MCF 10A (cell line): ENCODE measurements around the gene ANAPC5. TPM values are rescaled to one million over a fixed set of nuclear protein-coding genes. Genes with fewer than 3 reads are reported as not detected.
"Not testable (repeated sequence)": the region's sequence is repeated elsewhere in the genome, so short reads cannot be mapped to it uniquely, and the experiment has no call there.

Experiments
- BruUV-seq: library from RNA; stranded (reverse); fragments of 400-500 nt; replicated peaks from 2 replicates; lab custom pipeline; 2021; lab: Mats Ljungman, UMichigan
- CTCF ChIA-PET: fragments of 300-600 bp; sonication (Branson Sonifier 250); formaldehyde crosslinking; extraction: SDS; loops from one replicate; lab custom pipeline; 2021; ENCODE audit warnings: antibody characterized with exemption, inconsistent platforms; lab: Yijun Ruan, JAX
- POLR2A ChIA-PET: fragments of 300-600, 350-650 bp; sonication (Branson Sonifier 250); formaldehyde crosslinking; extraction: SDS; loops from one replicate; lab custom pipeline; 2020; ENCODE audit warnings: antibody characterized with exemption, inconsistent platforms; lab: Yijun Ruan, JAX
- DNase-seq: peaks from one replicate; pipeline ENCODE4 v3.0.0-alpha.2; 2018; ENCODE audit not compliant: unreplicated experiment
- H3K27ac Mint-ChIP-seq: one replicate; pipeline ENCODE4 v1.8.0; 2022; ENCODE audit warnings: mild to moderate bottlenecking, low read depth, mixed read lengths; ENCODE audit not compliant: unreplicated experiment
- H3K27me3 Mint-ChIP-seq: one replicate; pipeline ENCODE4 v1.8.0; 2022; ENCODE audit warnings: mixed read lengths; ENCODE audit not compliant: insufficient read depth, unreplicated experiment
- H3K36me3 Mint-ChIP-seq: one replicate; pipeline ENCODE4 v1.8.0; 2022; ENCODE audit warnings: mild to moderate bottlenecking, moderate library complexity, mixed read lengths; ENCODE audit not compliant: insufficient read depth, unreplicated experiment
- H3K4me1 Mint-ChIP-seq: one replicate; pipeline ENCODE4 v1.8.0; 2022; ENCODE audit warnings: mixed read lengths; ENCODE audit not compliant: insufficient read depth, unreplicated experiment
- H3K4me3 Mint-ChIP-seq: one replicate; pipeline ENCODE4 v1.8.0; 2022; ENCODE audit warnings: mild to moderate bottlenecking, moderate library complexity, mixed read lengths; ENCODE audit not compliant: unreplicated experiment
- H3K9me3 Mint-ChIP-seq: one replicate; pipeline ENCODE4 v1.8.0; 2022; ENCODE audit warnings: mixed read lengths; ENCODE audit not compliant: unreplicated experiment
- intact Hi-C: fragments of 100-400 bp; cut with micrococcal nuclease; formaldehyde crosslinking; loops from 2 replicates; pipeline ENCODE4 v1.14.1; 2022
- total RNA-seq: library from RNA; stranded (reverse); gene quantifications from 2 replicates; pipeline ENCODE4 v1.2.3, GENCODE V29; 2022
- TF ChIP-seq, protein P1 (sequence below): fragments of 200-600 bp; IDR thresholded peaks from one replicate; pipeline ENCODE4 v1.8.0; 2022; ENCODE audit warnings: antibody characterized with exemption, mild to moderate bottlenecking; ENCODE audit not compliant: unreplicated experiment

ANAPC5 gene
- total RNA-seq, 1 experiment from 2014 or later, result 95.6 TPM

DNA sequence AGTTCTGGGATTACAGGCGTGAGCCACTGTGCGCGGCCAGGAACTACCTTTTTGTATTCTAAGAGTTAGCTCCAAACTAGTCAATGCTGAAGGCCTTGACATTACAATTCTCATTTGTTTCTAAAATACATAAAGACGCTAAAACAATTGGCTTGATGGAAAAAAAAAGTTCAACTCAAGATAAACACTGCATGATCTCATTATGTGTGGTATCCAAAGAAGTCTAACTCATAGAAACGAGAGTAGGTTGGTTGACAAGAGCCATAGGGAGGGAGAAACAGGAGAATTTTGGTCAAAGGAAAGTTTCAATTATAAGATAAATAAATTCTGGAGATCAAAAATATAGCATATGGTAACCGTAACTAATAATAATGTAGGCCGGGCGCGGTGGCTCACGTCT is 27.7 kb upstream of the ANAPC5 start:
- no peak for DNase-seq
- H3K27ac Mint-ChIP-seq, result no peak overlapping the region
- H3K27me3 Mint-ChIP-seq, result no peaks in the 10 kb centered on the region
- H3K9me3 Mint-ChIP-seq, result no peaks in the 10 kb centered on the region
- no peaks in the 10 kb centered on the region for H3K4me1 Mint-ChIP-seq
- POLR2A ChIA-PET, result no interaction called here
- H3K36me3 Mint-ChIP-seq, result no peaks in the 10 kb centered on the region
- intact Hi-C loops, result no loop called here
- no TSS peak for BruUV-seq
- TF ChIP-seq, protein P1, sequence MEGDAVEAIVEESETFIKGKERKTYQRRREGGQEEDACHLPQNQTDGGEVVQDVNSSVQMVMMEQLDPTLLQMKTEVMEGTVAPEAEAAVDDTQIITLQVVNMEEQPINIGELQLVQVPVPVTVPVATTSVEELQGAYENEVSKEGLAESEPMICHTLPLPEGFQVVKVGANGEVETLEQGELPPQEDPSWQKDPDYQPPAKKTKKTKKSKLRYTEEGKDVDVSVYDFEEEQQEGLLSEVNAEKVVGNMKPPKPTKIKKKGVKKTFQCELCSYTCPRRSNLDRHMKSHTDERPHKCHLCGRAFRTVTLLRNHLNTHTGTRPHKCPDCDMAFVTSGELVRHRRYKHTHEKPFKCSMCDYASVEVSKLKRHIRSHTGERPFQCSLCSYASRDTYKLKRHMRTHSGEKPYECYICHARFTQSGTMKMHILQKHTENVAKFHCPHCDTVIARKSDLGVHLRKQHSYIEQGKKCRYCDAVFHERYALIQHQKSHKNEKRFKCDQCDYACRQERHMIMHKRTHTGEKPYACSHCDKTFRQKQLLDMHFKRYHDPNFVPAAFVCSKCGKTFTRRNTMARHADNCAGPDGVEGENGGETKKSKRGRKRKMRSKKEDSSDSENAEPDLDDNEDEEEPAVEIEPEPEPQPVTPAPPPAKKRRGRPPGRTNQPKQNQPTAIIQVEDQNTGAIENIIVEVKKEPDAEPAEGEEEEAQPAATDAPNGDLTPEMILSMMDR, result no peak
- CTCF ChIA-PET, result no interaction called here
- H3K4me3 Mint-ChIP-seq, result no peak overlapping the region

- no peak overlapping the region for H3K27ac Mint-ChIP-seq
- no peaks in the 10 kb centered on the region for H3K4me1 Mint-ChIP-seq
- ChIA-PET CTCF (no interaction called here), POLR2A (no interaction called here)
- DNase-seq, result no peak
- no TSS peak for BruUV-seq
- intact Hi-C loops, result no loop called here
- no peaks in the 10 kb centered on the region for H3K27me3 Mint-ChIP-seq
- no peaks in the 10 kb centered on the region for H3K9me3 Mint-ChIP-seq
- H3K36me3 Mint-ChIP-seq, result no peaks in the 10 kb centered on the region
- H3K4me3 Mint-ChIP-seq, result no peak overlapping the region
- TF ChIP-seq, protein P1, result no peak
These were observed 26.5 kb upstream of the ANAPC5 start for GRCh38 chr12:121378736-121379135.

DNA sequence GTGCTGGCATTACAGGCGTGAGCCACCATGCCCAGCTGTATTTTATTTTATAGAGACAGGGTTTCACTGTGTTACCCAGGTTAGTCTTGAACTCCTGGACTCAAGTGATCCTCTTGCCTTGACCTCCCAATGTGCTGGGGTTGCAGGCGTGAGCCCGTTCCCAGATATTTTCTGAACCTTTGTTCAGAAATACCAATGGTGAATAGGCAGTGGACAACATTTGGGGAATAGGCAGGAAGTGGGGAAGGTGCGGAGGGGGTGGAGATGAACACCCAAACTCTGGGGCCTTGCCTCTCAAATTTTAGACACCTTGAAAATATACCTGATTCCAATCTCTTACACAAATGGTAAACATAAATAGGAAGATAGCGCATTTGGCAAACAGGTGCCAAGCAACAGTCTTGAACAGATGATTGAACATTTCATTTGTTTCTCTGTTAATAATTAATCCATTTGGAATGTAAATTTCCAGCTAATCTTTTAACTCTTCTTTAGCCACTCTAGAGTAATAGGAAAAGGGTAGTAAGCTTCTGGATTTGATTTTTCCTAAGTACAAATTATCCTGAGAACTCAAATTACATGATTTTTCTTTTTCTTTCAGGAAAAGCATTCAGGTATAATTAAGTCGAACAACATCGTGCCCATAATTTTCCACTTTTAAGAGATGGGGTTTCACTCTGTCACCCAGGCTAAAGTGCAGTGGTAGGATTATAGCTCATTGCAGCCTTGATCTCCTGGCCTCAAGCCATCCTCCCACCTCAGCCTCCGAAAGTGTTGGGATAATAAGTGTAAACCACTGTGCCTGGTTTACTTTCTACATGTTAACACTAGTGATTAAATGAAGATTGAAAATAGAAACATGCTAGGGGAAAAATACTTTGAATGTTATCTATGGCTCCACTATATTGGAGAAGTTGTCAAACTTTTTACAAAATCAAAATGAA is 24.8 kb upstream of the ANAPC5 start:
- ChIA-PET POLR2A (no interaction called here), CTCF (no interaction called here)
- no peak overlapping the region for H3K27ac Mint-ChIP-seq
- intact Hi-C loops, result no loop called here
- H3K27me3 Mint-ChIP-seq, result no peaks in the 10 kb centered on the region
- no peaks in the 10 kb centered on the region for H3K4me1 Mint-ChIP-seq
- H3K4me3 Mint-ChIP-seq, result no peak overlapping the region
- no peak for DNase-seq
- H3K9me3 Mint-ChIP-seq, result no peaks in the 10 kb centered on the region
- no peaks in the 10 kb centered on the region for H3K36me3 Mint-ChIP-seq
- TF ChIP-seq, protein P1, result no peak
- no TSS peak for BruUV-seq

DNA sequence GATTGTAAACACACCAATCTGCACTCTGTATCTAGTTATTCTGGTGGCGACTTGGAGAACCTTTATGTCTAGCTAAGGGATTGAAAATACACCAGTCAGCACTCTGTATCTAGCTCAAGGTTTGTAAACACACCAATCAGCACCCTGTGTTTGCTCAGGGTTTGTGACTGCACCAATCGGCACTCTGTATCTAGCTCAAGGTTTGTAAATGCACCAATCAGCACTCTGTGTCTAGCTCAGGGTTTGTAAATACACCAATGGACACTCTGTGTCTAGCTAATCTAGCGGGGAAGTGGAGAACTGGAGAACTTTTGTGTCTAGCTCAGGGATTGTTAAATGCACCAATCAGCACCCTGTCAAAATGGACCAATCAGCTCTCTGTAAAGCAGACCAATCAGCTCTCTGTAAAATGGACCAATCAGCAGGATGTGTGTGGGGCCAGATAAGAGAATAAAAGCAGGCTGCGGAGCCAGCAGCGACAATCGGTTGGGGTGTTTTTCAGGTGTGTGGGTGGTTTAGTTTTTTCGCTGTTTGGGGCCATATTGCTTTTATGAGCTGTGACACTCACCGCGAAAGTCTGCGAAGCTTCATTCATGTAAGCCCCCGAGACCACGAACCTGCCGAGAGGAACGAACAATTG is 22.9 kb upstream of the ANAPC5 start:
- BruUV-seq, H3K27me3 Mint-ChIP-seq, H3K9me3 Mint-ChIP-seq, H3K36me3 Mint-ChIP-seq, H3K4me3 Mint-ChIP-seq, DNase-seq, H3K27ac Mint-ChIP-seq, H3K4me1 Mint-ChIP-seq, intact Hi-C loops: not testable (repeated sequence)
- POLR2A ChIA-PET, result interaction anchor here (0.6 to 1.0 kb wide), 3 partner anchors 11 to 236 kb away, joined by 4 to 5 read pairs (median 4); partner anchors contain the start of gene RNF34
- CTCF ChIA-PET, result interaction anchor here (0.5 to 1.1 kb wide), 4 partner anchors 22 to 309 kb away, joined by 3 to 4 read pairs (median 4); no protein-coding TSS in a partner anchor

DNA sequence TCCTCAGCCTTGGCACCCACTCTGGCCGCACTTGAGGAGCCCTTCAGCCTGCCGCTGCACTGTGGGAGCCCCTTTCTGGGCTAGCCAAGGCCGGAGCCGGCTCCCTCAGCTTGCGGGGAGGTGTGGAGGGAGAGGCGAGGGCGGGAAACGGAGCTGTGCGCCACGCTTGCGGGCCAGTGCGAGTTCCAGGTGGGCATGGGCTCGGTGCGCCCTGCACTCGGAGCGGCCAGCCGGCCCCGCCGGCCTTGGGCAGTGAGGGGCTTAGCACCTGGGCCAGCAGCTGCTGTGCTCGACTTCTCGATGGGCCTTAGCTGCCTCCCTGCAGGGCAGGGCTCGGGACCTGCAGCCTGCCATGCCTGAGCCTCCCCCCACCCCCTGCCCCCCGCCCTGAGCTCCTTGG is 22.1 kb upstream of the ANAPC5 start:
- intact Hi-C loops, BruUV-seq, H3K9me3 Mint-ChIP-seq, H3K27me3 Mint-ChIP-seq, H3K4me3 Mint-ChIP-seq, H3K36me3 Mint-ChIP-seq, H3K4me1 Mint-ChIP-seq, H3K27ac Mint-ChIP-seq, DNase-seq: not testable (repeated sequence)
- POLR2A ChIA-PET, result interaction anchor here (0.7 kb wide), 1 partner anchor 10 kb away, joined by 4 read pairs; no protein-coding TSS in a partner anchor
- CTCF ChIA-PET, result interaction anchor here (0.6 to 1.0 kb wide), 4 partner anchors 101 to 962 kb away, joined by 3 to 5 read pairs (median 4); no protein-coding TSS in a partner anchor
